ENCODE data around the gene PTEN.

PTEN gene

GRCh38 chr10:87817609-87818504 is 45.6 kb upstream of the PTEN start, which contains the start of gene ATAD1:
ATAD1 (minus strand) TSS chr10:87818226; CDS start chr10:87814599, 3,627 bp downstream.
- ATAC-seq (ENCODE audit: insufficient read depth, low read depth) = peak; percentile 93
- H2AFZ ChIP-seq (ENCODE audit: low read depth, low read length) = peak within 1 kb of the TSS; percentile 99
- peaks cover 16% of the 10 kb centered on the region for H3K36me3 ChIP-seq (ENCODE audit: insufficient read depth, low read length)
- H3K4me1 ChIP-seq (ENCODE audit: insufficient read depth, low read length) = peaks cover 47% of the 10 kb centered on the region
- peak; percentile 92 for DNase-seq
- no peaks in the 10 kb centered on the region for H3K27me3 ChIP-seq (ENCODE audit: insufficient read depth, low read length, poor library complexity)
- peaks cover 52% of the 10 kb centered on the region for H3K79me2 ChIP-seq (ENCODE audit: insufficient read depth, low read length)
- H4K20me1 ChIP-seq (ENCODE audit: insufficient read depth, low read length) = peaks cover 24% of the 10 kb centered on the region
- peak within 1 kb of the TSS; percentile 93 to 96 for H3K4me3 ChIP-seq (ENCODE audit: low read depth in 1 of 2, low read length in 2 of 2)
- H3K4me2 ChIP-seq (ENCODE audit: insufficient read depth, low read length) = peak within 1 kb of the TSS; percentile 97
- H3K9ac ChIP-seq (ENCODE audit: low read depth, low read length) = peak within 1 kb of the TSS; percentile 89
- H3K9me3 ChIP-seq (ENCODE audit: insufficient read depth, low read length, severe bottlenecking) = no peaks in the 10 kb centered on the region
- peak within 1 kb of the TSS; percentile 91 for H3K27ac ChIP-seq (ENCODE audit: low read length)
- TF ChIP-seq EZH2 (IDR thresholded peaks at IDR 0.05; ENCODE audit: borderline replicate concordance, low read depth, low read length, severe bottlenecking) (no peak), CTCF (IDR thresholded peaks at IDR 0.05; ENCODE audit: borderline replicate concordance, extremely low read depth, low read length, poor library complexity, severe bottlenecking) (peak; percentile 41)

- DNase-seq (peak; percentile 56), ATAC-seq (ENCODE audit: insufficient read depth, low read depth) (peak; percentile 54)
- peaks cover 44% of the 10 kb centered on the region for H3K79me2 ChIP-seq (ENCODE audit: insufficient read depth, low read length)
- TF ChIP-seq EZH2 (IDR thresholded peaks at IDR 0.05; ENCODE audit: borderline replicate concordance, low read depth, low read length, severe bottlenecking) (no peak), CTCF (IDR thresholded peaks at IDR 0.05; ENCODE audit: borderline replicate concordance, extremely low read depth, low read length, poor library complexity, severe bottlenecking) (peak; percentile 47)
- H2AFZ ChIP-seq (ENCODE audit: low read depth, low read length) = peak overlapping the region; percentile 99
- peak overlapping the region; percentile 91 for H3K27ac ChIP-seq (ENCODE audit: low read length)
- peak overlapping the region; percentile 97 for H3K4me2 ChIP-seq (ENCODE audit: insufficient read depth, low read length)
- H3K4me3 ChIP-seq (ENCODE audit: low read depth in 1 of 2, low read length in 2 of 2) = peak overlapping the region; percentile 93 to 96
- H3K27me3 ChIP-seq (ENCODE audit: insufficient read depth, low read length, poor library complexity) = no peaks in the 10 kb centered on the region
- H3K9ac ChIP-seq (ENCODE audit: low read depth, low read length) = peak overlapping the region; percentile 89
- peaks cover 47% of the 10 kb centered on the region for H3K4me1 ChIP-seq (ENCODE audit: insufficient read depth, low read length)
- H3K9me3 ChIP-seq (ENCODE audit: insufficient read depth, low read length, severe bottlenecking) = no peaks in the 10 kb centered on the region
- H4K20me1 ChIP-seq (ENCODE audit: insufficient read depth, low read length) = peaks cover 24% of the 10 kb centered on the region
- peaks cover 8% of the 10 kb centered on the region for H3K36me3 ChIP-seq (ENCODE audit: insufficient read depth, low read length)
Measured at GRCh38 chr10:87818505-87819288, 44.7 kb upstream of the PTEN start.

- ATAC-seq (ENCODE audit: insufficient read depth, low read depth) (no peak), DNase-seq (no peak)
- Histone ChIP-seq H3K4me1 (ENCODE audit: insufficient read depth, low read length) (peaks cover 47% of the 10 kb centered on the region), H2AFZ (ENCODE audit: low read depth, low read length) (peak overlapping the region; percentile 99), H3K9me3 (ENCODE audit: insufficient read depth, low read length, severe bottlenecking) (no peaks in the 10 kb centered on the region), H3K36me3 (ENCODE audit: insufficient read depth, low read length) (peaks cover 3% of the 10 kb centered on the region), H3K9ac (ENCODE audit: low read depth, low read length) (peak overlapping the region; percentile 89), H3K4me2 (ENCODE audit: insufficient read depth, low read length) (peak overlapping the region; percentile 97), H3K79me2 (ENCODE audit: insufficient read depth, low read length) (peaks cover 38% of the 10 kb centered on the region), H3K27ac (ENCODE audit: low read length) (peak overlapping the region; percentile 91; the same call in 1 of the 2 replicates), H3K4me3 (ENCODE audit: low read depth in 1 of 2, low read length in 2 of 2) (peak overlapping the region; percentile 93 to 96; a peak in 3 of 4 replicates), H4K20me1 (ENCODE audit: insufficient read depth, low read length) (peaks cover 24% of the 10 kb centered on the region), H3K27me3 (ENCODE audit: insufficient read depth, low read length, poor library complexity) (no peaks in the 10 kb centered on the region)
- TF ChIP-seq EZH2 (IDR thresholded peaks at IDR 0.05; ENCODE audit: borderline replicate concordance, low read depth, low read length, severe bottlenecking) (no peak), CTCF (IDR thresholded peaks at IDR 0.05; ENCODE audit: borderline replicate concordance, extremely low read depth, low read length, poor library complexity, severe bottlenecking) (no peak)
Measured at GRCh38 chr10:87819289-87819585, 44.2 kb upstream of the PTEN start.
